CD14-positive monocyte (primary cell): Measurements from ENCODE around the gene SYAP1. TPM values are rescaled to one million over a fixed set of nuclear protein-coding genes. Genes with fewer than 3 reads are reported as not detected.
"Not testable (repeated sequence)": the region's sequence is repeated elsewhere in the genome, so short reads cannot be mapped to it uniquely, and the experiment has no call there.

Experiments used
- DNase-seq, 3 donors: peaks; one replicate each; pipeline ENCODE4 v3.0.0-alpha.2; 2011 to 2022
- H2AFZ ChIP-seq: 2 replicates; pipeline ENCODE4 v1.6.0; 2012; ENCODE audit warnings: mild to moderate bottlenecking, low read depth, low read length, inconsistent platforms; ENCODE audit not compliant: insufficient read depth, poor library complexity, severe bottlenecking
- H3K27ac ChIP-seq, 2 donors: 1 replicate in 1 of 2; 2 replicates in 1 of 2; pipeline ENCODE4 v1.5.1; 2012 to 2013; ENCODE audit warnings: low read length in 2 of 2, control low read depth in 1 of 2, inconsistent platforms in 1 of 2, low read depth in 1 of 2, mild to moderate bottlenecking in 1 of 2
- H3K27me3 ChIP-seq, 2 donors: one replicate each; pipeline versions ENCODE4 v1.6.0 to v1.6.1; 2011 to 2013; ENCODE audit warnings: low read length in 2 of 2; ENCODE audit not compliant: control insufficient read depth in 2 of 2, insufficient read depth in 2 of 2
- H3K36me3 ChIP-seq, 2 donors: replicated peaks in 1 of 2; 1 replicate in 1 of 2; 2 replicates in 1 of 2; pipeline versions ENCODE4 v1.5.1 to v1.6.1; 2012 to 2013; ENCODE audit warnings: low read length in 2 of 2, control low read depth in 1 of 2, inconsistent platforms in 1 of 2, mild to moderate bottlenecking in 1 of 2; ENCODE audit not compliant: insufficient read depth in 2 of 2, control insufficient read depth in 1 of 2
- H3K4me1 ChIP-seq, 2 donors: 1 replicate in 1 of 2; 2 replicates in 1 of 2; pipeline versions ENCODE4 v1.5.1 to v1.6.1; 2012 to 2013; ENCODE audit warnings: low read length in 2 of 2, control low read depth in 1 of 2, inconsistent platforms in 1 of 2, mild to moderate bottlenecking in 1 of 2, moderate library complexity in 1 of 2; ENCODE audit not compliant: insufficient read depth in 2 of 2, control insufficient read depth in 1 of 2
- H3K4me2 ChIP-seq: replicated peaks from 2 replicates; pipeline ENCODE3; 2012; ENCODE audit warnings: low read length, moderate library complexity, mild to moderate bottlenecking; ENCODE audit not compliant: poor library complexity, severe bottlenecking; ENCODE audit errors: extremely low read depth
- H3K4me3 ChIP-seq, 3 experiments: fragments of 200-600 bp in 1 of 3; sonication (generic) in 1 of 3; replicated peaks in 1 of 3; 1 replicate in 2 of 3; 2 replicates in 1 of 3; pipeline ENCODE4 v1.5.1; 2011 to 2013; ENCODE audit warnings: low read length in 3 of 3, mild to moderate bottlenecking in 3 of 3, control low read depth in 2 of 3, low read depth in 2 of 3, inconsistent platforms in 1 of 3, moderate library complexity in 1 of 3
- H3K79me2 ChIP-seq: 2 replicates; pipeline ENCODE4 v1.6.0; 2012; ENCODE audit warnings: mild to moderate bottlenecking, control low read depth, inconsistent platforms, low read length, moderate library complexity; ENCODE audit not compliant: insufficient read depth
- H3K9ac ChIP-seq: 2 replicates; pipeline ENCODE4 v1.6.0; 2017; ENCODE audit warnings: low read length, mild to moderate bottlenecking; ENCODE audit not compliant: insufficient read depth, poor library complexity, severe bottlenecking
- H3K9me3 ChIP-seq, 2 donors: replicated peaks in 1 of 2; 1 replicate in 1 of 2; 2 replicates in 1 of 2; pipeline versions ENCODE4 v1.5.1 to v1.6.1; 2012 to 2013; ENCODE audit warnings: low read length in 2 of 2, control low read depth in 1 of 2; ENCODE audit not compliant: control insufficient read depth in 1 of 2, insufficient read depth in 1 of 2
- H4K20me1 ChIP-seq: 2 replicates; pipeline ENCODE4 v1.6.0; 2012; ENCODE audit warnings: mild to moderate bottlenecking, low read length, control low read depth, moderate library complexity; ENCODE audit not compliant: insufficient read depth
- H3K27ac Mint-ChIP-seq, 7 donors: one replicate each; pipeline ENCODE4 v1.8.0; 2020; ENCODE audit warnings: mild to moderate bottlenecking in 7 of 7, mixed read lengths in 7 of 7, moderate library complexity in 6 of 7, inconsistent platforms in 2 of 7
- H3K27me3 Mint-ChIP-seq, 3 donors: one replicate each; pipeline ENCODE4 v1.8.0; 2021 to 2022; ENCODE audit warnings: low read depth in 3 of 3, mild to moderate bottlenecking in 3 of 3, mixed read lengths in 3 of 3, moderate library complexity in 3 of 3, inconsistent platforms in 1 of 3
- H3K36me3 Mint-ChIP-seq, 2 donors: one replicate each; pipeline ENCODE4 v1.8.0; 2020; ENCODE audit warnings: mixed read lengths in 2 of 2, inconsistent platforms in 1 of 2, mild to moderate bottlenecking in 1 of 2
- H3K4me1 Mint-ChIP-seq: one replicate; pipeline ENCODE4 v1.8.0; 2020; ENCODE audit warnings: mild to moderate bottlenecking, mixed read lengths
- H3K4me3 Mint-ChIP-seq, 2 donors: one replicate each; pipeline ENCODE4 v1.8.0; 2020; ENCODE audit warnings: mild to moderate bottlenecking in 2 of 2, mixed read lengths in 2 of 2, moderate library complexity in 1 of 2
- H3K9me3 Mint-ChIP-seq, 7 donors: one replicate each; pipeline ENCODE4 v1.8.0; 2020 to 2022; ENCODE audit warnings: mixed read lengths in 7 of 7, mild to moderate bottlenecking in 6 of 7, moderate library complexity in 6 of 7, inconsistent platforms in 2 of 7
- CTCF ChIP-seq: fragments of 200-600 bp; IDR thresholded peaks from one replicate; pipeline ENCODE4 v1.8.0; 2022; ENCODE audit warnings: antibody characterized with exemption, mild to moderate bottlenecking
- WGBS: methylation state at CpG from one replicate; pipeline ENCODE4 v1.1.5; 2013; ENCODE audit warnings: missing lambda C conversion rate; ENCODE audit not compliant: insufficient coverage; 5-methylcytosine and 5-hydroxymethylcytosine counted together
- intact Hi-C, 2 donors: fragments of 100-400 bp; cut with micrococcal nuclease; formaldehyde crosslinking; loops; one replicate each; pipeline versions ENCODE4 v1.15.0 to v1.15.1; 2023
- polyA plus RNA-seq, 3 donors: library from polyadenylated mRNA; depleted of rRNA in 1 of 3; unstranded in 2 of 3; stranded (reverse) in 1 of 3; fragments of 300-500 nt in 2 of 3; fragments of >200 nt in 1 of 3; fragmentation: Illumina TruSeq in 2 of 3; gene quantifications; 1 replicate in 2 of 3; 2 replicates in 1 of 3; pipeline ENCODE4 v1.2.3, GENCODE V29; 2012 to 2021

SYAP1 gene
- polyA plus RNA-seq, 3 donors: 4.2 to 9.0 (median 7.1) TPM

GRCh38 chrX:16778545-16778944 is 59.1 kb downstream of the SYAP1 start:
- no peaks in the 10 kb centered on the region for H3K36me3 ChIP-seq
- intact Hi-C loops: no loop called here
- no peaks in the 10 kb centered on the region for H4K20me1 ChIP-seq
- H3K4me1 ChIP-seq: no peaks in the 10 kb centered on the region
- H3K79me2 ChIP-seq: no peaks in the 10 kb centered on the region
- Mint-ChIP-seq H3K27ac (no peak overlapping the region), H3K4me1 (no peaks in the 10 kb centered on the region), H3K36me3 (no peaks in the 10 kb centered on the region), H3K4me3 (no peak overlapping the region), H3K9me3 (peaks cover 0 to 7% (median 2%) of the 10 kb centered on the region in 7 donors), H3K27me3 (peaks cover 0 to 37% (median 1%) of the 10 kb centered on the region in 3 donors)
- H3K4me3 ChIP-seq: no peak overlapping the region
- no peak overlapping the region for H3K27ac ChIP-seq
- no peak overlapping the region for H2AFZ ChIP-seq
- no peaks in the 10 kb centered on the region for H3K27me3 ChIP-seq
- no peak for DNase-seq
- H3K9me3 ChIP-seq: no peaks in the 10 kb centered on the region
- H3K4me2 ChIP-seq: no peak overlapping the region
- TF ChIP-seq CTCF: no peak
- no peak overlapping the region for H3K9ac ChIP-seq

GRCh38 chrX:16778993-16779392 is 59.6 kb downstream of the SYAP1 start:
- Histone ChIP-seq H3K4me2 (no peak overlapping the region), H3K79me2 (no peaks in the 10 kb centered on the region), H3K4me1 (no peaks in the 10 kb centered on the region), H3K27ac (no peak overlapping the region), H3K4me3 (no peak overlapping the region), H4K20me1 (no peaks in the 10 kb centered on the region), H3K27me3 (no peaks in the 10 kb centered on the region), H3K36me3 (no peaks in the 10 kb centered on the region), H3K9me3 (no peaks in the 10 kb centered on the region), H2AFZ (no peak overlapping the region), H3K9ac (no peak overlapping the region)
- H3K4me3 Mint-ChIP-seq: no peak overlapping the region
- peaks cover under 1 to 41% (median 1%) of the 10 kb centered on the region in 3 donors for H3K27me3 Mint-ChIP-seq
- TF ChIP-seq CTCF: no peak
- H3K27ac Mint-ChIP-seq: no peak overlapping the region
- no peaks in the 10 kb centered on the region for H3K36me3 Mint-ChIP-seq
- H3K9me3 Mint-ChIP-seq: peaks cover 0 to 10% (median 2%) of the 10 kb centered on the region in 7 donors
- intact Hi-C loops: no loop called here
- DNase-seq: no peak
- no peaks in the 10 kb centered on the region for H3K4me1 Mint-ChIP-seq

GRCh38 chrX:16779815-16780214 is 60.4 kb downstream of the SYAP1 start:
- H3K36me3 ChIP-seq, H3K9me3 Mint-ChIP-seq, H3K9ac ChIP-seq, H3K36me3 Mint-ChIP-seq, intact Hi-C loops, H3K4me1 ChIP-seq, H3K27ac Mint-ChIP-seq, H3K4me1 Mint-ChIP-seq, DNase-seq, H3K9me3 ChIP-seq, H3K27me3 ChIP-seq, H3K79me2 ChIP-seq, H3K4me3 Mint-ChIP-seq, H3K27ac ChIP-seq, H3K4me2 ChIP-seq, H2AFZ ChIP-seq, H4K20me1 ChIP-seq, H3K4me3 ChIP-seq: not testable (repeated sequence)
- WGBS: no CpG with 5 or more reads among the region's 2 CpGs
- peaks cover 1 to 36% (median 1%) of the 10 kb centered on the region in 3 donors for H3K27me3 Mint-ChIP-seq
